T-helper 17 cell (primary cell): ENCODE results near the gene OS9. TPM values are rescaled to one million over a fixed set of nuclear protein-coding genes. Genes with fewer than 3 reads are reported as not detected.
A peak's percentile ranks its signal among the peaks of the same experiment; 100 is the strongest.

Experiments
- ATAC-seq: fragments of 150-1000 bp; cut with Tn5 transposase; 2 replicates; pipeline ENCODE4 v1.10.0; 2021; ENCODE audit warnings: mild to moderate bottlenecking, moderate library complexity
- DNase-seq, 3 donors: peaks; one replicate each; pipeline versions ENCODE4 v3.0.0 to v3.0.0-alpha.2; 2020 to 2021
- H3K9me3 ChIP-seq: one replicate; pipeline ENCODE4 v1.7.0; 2013; ENCODE audit warnings: low read length, mild to moderate bottlenecking; ENCODE audit not compliant: control insufficient read depth, poor library complexity, severe bottlenecking
- H3K27ac Mint-ChIP-seq: one replicate; pipeline ENCODE4 v1.8.0; 2022; ENCODE audit warnings: mild to moderate bottlenecking, moderate library complexity, mixed read lengths
- H3K27me3 Mint-ChIP-seq: one replicate; pipeline ENCODE4 v1.8.0; 2022; ENCODE audit warnings: mixed read lengths
- H3K36me3 Mint-ChIP-seq: one replicate; pipeline ENCODE4 v1.8.0; 2022; ENCODE audit warnings: low read depth, mixed read lengths
- H3K4me1 Mint-ChIP-seq: one replicate; pipeline ENCODE4 v1.8.0; 2022; ENCODE audit warnings: mild to moderate bottlenecking, mixed read lengths
- H3K4me3 Mint-ChIP-seq: one replicate; pipeline ENCODE4 v1.8.0; 2022; ENCODE audit warnings: mild to moderate bottlenecking, moderate library complexity, mixed read lengths
- total RNA-seq, 4 donors: library from RNA in 2 of 4; stranded (reverse) in 2 of 4; gene quantifications; one replicate each; pipeline ENCODE4 v1.2.3 and lab custom pipeline; 2022 to 2026

OS9 gene
- total RNA-seq, 2 donors from 2014 or later, result 138 to 142 TPM

DNA sequence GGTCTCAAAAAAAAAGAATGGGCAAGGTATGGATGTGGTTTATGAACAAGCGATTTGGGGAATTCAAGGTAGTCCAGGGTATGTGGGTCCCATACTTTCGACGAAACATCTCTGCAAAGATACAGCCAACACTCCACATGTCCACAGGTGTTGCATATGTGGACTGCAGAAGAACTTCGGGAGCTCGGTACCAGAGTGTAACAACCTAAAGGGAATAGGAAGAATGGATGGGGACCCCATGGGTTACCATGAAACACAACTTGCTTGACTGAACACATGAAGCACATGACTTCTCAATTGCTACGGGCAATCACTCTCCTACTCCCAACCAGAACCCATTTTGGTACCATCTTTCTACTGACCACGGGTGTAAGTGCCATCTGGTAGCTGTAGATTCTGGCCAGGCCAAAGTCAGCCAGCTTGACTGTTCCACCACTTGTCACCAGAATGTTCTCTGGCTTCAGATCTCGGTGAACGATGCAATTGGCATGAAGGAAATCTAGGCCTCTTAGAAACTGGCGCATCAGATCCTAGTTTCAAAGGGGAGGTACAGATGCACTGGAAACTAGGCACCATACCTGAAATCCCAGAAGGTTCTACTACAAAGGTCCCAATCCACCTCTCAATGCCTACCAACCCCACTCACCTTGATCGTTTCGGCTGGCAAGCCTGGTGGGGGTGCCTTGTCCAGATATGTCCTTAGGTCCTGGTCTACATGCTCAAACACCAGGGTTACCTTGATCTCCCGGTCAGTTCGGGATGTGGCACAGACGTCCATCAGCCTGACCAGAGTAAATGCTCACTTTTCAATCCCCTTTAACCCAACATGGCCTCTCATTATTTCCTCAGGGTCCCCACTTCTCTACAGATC lies 56.9 kb downstream of the OS9 start:
- Mint-ChIP-seq H3K27me3 (no peaks in the 10 kb centered on the region), H3K4me3 (peak overlapping the region; percentile 94), H3K36me3 (no peaks in the 10 kb centered on the region), H3K4me1 (peaks cover 48% of the 10 kb centered on the region), H3K27ac (peak overlapping the region; percentile 96)
- no peaks in the 10 kb centered on the region for H3K9me3 ChIP-seq
- DNase-seq (no peak), ATAC-seq (no peak)

DNA sequence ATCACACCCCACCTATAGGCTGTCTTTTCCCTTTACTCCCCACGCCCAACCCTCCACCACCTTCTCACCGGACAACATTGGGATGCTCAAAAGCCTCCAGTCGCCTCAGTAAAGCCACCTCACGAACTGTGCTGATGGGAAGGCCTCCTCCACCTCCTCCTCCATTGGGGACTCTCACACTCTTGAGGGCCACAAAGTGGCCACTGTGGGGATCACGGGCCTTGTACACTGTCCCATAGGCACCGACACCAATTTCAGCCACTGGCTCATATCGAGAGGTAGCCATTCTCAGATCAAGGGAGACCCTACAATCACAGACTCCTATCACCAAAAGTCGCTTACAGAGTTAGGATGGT lies 57.5 kb downstream of the OS9 start:
- Mint-ChIP-seq H3K4me3 (peak overlapping the region; percentile 94), H3K4me1 (peaks cover 46% of the 10 kb centered on the region), H3K27me3 (no peaks in the 10 kb centered on the region), H3K36me3 (no peaks in the 10 kb centered on the region), H3K27ac (peak overlapping the region; percentile 96)
- DNase-seq (no peak), ATAC-seq (no peak)
- no peaks in the 10 kb centered on the region for H3K9me3 ChIP-seq

DNA sequence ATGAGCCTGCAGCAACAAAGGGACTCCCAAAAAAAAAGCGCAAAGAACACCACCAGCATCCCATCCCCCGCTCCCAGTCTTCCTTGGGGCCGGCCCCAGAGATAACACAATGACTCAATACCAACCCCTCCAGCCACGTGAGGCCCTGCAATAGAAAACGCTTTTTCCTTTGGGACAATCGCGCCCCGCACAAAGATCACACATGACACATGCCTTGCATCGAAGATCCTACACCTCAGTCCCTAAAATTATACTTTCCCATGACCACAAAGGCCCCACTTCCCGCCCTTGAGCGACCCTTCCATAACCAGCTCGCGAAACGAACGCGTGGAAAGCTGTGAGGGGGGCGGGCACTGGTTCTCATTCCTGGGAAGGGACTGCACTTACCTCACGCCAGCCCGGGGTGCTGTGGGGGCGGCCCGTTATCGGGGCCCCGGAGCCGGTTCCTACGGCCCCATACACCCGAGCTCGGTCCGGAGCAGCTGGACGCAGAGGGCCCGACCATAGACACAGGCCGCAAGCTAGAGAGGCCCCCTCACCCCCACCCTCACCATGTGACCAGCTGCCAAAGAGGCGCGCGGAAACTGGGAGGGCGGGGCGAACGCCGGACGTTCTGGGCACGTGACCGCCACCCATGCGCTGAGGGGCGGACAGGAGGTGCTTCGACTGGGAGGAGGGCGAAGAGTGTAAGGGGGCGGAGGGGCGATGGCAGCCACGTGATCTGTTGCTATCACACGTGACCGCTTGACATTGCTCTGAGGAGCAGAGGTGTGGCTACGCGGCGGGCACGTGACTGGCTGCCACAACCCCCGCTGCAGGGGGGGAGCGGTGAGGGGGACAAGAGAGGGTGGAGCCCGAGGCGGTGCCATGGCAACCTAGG lies 58.1 kb downstream of the OS9 start, which contains the start of gene CDK4:
CDK4 (minus strand) TSS at position 523 of the 880 bp plus-strand sequence. CDS start 593 bp downstream, outside the sequence.
- no peaks in the 10 kb centered on the region for H3K36me3 Mint-ChIP-seq
- ATAC-seq (peak; percentile 81), DNase-seq (peak; percentile 97 to 99 (median 98))
- H3K27me3 Mint-ChIP-seq, result no peaks in the 10 kb centered on the region
- peak within 1 kb of the TSS; percentile 96 for H3K27ac Mint-ChIP-seq
- peak within 1 kb of the TSS; percentile 94 for H3K4me3 Mint-ChIP-seq
- peaks cover 49% of the 10 kb centered on the region for H3K4me1 Mint-ChIP-seq
- no peaks in the 10 kb centered on the region for H3K9me3 ChIP-seq

DNA sequence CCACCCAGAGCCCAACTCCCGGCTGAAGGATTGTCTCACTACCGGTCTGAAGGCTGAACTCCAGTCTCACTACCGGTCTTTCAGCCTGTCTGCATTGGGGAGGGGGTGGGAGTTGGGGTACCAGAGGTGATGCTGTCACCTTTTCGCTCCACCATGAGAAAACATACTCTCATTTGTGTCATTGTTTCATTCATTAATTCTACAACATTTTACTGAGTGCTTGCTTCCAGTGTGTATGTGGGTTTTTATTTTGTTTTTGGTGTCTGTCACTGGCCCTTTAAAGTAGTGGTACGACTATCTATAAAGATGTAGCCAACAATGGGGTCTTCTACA lies 58.7 kb downstream of the OS9 start:
- no peaks in the 10 kb centered on the region for H3K36me3 Mint-ChIP-seq

DNA sequence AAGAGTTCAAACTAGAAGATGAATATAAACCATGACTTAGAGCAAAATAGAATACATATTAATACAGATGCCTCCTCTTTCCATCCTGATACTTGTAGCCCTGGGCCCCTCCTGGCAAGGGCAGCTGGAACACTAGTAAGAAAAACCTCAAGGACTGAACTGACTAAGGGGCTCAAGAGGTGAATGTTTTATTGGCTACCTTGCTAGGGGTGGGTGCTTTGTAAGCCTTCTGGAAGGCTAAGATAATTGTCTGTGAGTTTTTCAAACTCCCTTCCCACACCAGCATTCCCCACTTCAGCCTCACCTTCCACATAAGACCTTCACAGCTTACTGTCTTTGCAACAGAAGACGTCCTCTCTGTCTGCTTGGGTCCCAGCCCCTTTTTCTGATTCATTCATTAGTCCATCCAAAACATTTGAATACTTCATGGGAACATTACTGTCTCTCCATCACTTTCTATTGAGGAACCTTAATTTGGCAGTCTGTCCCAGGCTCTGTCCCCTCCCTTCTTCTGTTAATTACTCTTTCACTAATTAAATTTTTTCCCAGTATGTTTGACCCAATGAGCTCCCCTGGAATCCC lies 59.9 kb downstream of the OS9 start:
- Mint-ChIP-seq H3K27ac (peak overlapping the region; percentile 96), H3K4me3 (peak overlapping the region; percentile 93), H3K36me3 (no peaks in the 10 kb centered on the region), H3K27me3 (no peaks in the 10 kb centered on the region), H3K4me1 (peaks cover 53% of the 10 kb centered on the region)
- no peak for DNase-seq
- H3K9me3 ChIP-seq, result no peaks in the 10 kb centered on the region
- no peak for ATAC-seq

More for the DNA sequence above, 58.7 kb downstream of the OS9 start:
- Mint-ChIP-seq H3K4me3 (peak overlapping the region; percentile 94), H3K27ac (peak overlapping the region; percentile 96), H3K4me1 (peaks cover 50% of the 10 kb centered on the region), H3K27me3 (no peaks in the 10 kb centered on the region)
- no peaks in the 10 kb centered on the region for H3K9me3 ChIP-seq
- ATAC-seq, result no peak
- DNase-seq, result no peak

DNA sequence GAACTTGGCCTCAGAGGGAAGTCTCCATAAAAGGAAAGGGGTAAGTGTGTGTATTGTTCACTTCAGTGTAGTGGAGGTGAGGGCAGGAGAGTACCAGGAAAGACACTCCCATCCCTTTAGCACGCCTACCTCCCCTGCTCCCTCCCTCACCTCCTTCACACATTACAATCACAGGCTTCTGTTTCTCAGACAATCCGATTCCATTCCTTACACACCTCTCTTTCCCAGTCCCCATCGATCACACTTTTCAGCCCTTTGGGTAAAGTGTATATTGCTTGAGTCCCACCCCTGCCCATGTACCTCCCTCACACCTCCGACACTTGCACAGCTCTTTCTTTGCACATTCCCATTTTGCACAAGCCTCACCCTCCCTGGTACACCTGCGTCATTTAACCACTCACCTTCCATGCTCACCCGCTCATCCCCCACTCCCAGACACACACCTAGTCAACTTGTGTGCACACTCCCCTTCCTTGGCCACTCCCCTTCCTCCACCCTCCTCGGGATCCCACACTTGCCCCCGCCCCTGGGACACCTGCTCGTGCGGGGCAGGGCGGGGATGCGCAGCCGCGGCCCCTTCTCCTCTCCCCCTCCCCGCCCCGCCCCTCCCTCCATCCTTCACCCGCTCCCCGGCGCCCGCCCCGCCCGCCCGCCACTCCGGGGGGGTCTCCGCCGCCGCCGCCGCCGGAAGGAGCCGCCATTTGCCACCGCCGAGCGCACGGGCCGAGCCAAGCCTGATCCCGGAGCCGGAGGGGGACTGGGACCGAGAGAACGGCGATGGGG lies 60.7 kb downstream of the OS9 start, which contains the start of gene MARCHF9:
MARCHF9 (plus strand) TSS at position 693 of the 783 bp plus-strand sequence. CDS start 426 bp downstream, outside the sequence.
- Mint-ChIP-seq H3K27me3 (no peaks in the 10 kb centered on the region), H3K36me3 (no peaks in the 10 kb centered on the region), H3K4me1 (peaks cover 57% of the 10 kb centered on the region), H3K27ac (peak within 1 kb of the TSS; percentile 96), H3K4me3 (peak within 1 kb of the TSS; percentile 93)
- DNase-seq (peak; percentile 79 to 88 (median 85)), ATAC-seq (peak; percentile 58)
- H3K9me3 ChIP-seq, result no peaks in the 10 kb centered on the region

DNA sequence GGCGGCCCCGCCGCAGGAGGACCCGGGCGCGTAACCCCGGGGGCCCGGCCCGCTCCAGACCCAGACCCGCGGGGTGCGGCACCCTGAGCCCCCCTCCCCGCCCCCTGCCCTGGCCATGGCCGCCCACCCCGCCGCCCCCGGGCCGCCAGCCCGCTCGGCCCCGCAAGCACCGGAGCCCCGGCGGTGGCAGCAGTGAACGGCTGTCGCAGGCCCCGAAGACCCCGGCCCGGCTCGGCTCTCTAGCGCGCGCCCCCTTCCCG lies 61.2 kb downstream of the OS9 start:
- peaks cover 59% of the 10 kb centered on the region for H3K4me1 Mint-ChIP-seq
- H3K9me3 ChIP-seq, result no peaks in the 10 kb centered on the region
- no peak for ATAC-seq
- H3K36me3 Mint-ChIP-seq, result no peaks in the 10 kb centered on the region
- H3K27ac Mint-ChIP-seq, result peak overlapping the region; percentile 96
- no peak for DNase-seq
- peak overlapping the region; percentile 93 for H3K4me3 Mint-ChIP-seq
- no peaks in the 10 kb centered on the region for H3K27me3 Mint-ChIP-seq

DNA sequence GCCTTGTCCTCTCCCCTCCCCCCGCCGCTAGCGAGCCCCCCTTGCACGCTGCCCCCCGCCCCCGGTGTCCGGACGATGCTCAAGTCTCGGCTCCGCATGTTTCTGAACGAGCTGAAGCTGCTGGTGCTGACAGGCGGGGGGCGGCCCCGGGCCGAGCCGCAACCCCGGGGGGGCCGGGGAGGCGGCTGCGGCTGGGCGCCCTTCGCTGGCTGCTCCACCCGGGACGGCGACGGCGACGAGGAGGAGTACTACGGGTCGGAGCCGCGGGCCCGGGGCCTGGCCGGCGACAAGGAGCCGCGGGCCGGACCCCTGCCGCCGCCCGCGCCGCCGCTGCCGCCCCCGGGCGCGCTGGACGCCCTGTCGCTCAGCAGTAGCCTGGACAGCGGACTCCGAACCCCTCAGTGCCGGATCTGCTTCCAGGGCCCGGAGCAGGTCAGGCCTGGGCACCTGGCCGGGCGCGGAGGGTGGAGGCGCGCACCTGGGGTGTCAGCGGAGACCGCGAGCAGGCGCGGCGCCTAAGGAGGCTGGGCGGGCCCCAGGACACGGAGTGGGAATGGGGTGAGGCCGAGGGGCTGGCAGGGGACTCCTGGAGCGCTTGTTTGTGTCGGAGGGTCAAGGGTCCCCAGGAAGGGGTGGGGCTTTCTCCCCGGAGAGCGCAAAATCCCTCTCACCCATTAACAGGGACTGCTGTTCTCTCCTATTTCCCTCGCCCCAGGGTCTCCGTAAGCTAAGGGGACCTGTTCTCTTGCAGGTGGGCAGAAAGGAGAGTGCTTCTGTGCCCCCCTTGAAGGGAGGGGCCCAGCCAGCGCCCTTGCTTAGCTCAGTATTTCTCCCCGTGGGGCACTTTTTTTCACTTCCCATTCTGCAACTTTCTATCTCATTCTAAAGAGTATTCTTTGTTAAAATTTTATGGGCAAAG lies 61.8 kb downstream of the OS9 start:
- H3K9me3 ChIP-seq, result no peaks in the 10 kb centered on the region
- peaks cover 60% of the 10 kb centered on the region for H3K4me1 Mint-ChIP-seq
- no peaks in the 10 kb centered on the region for H3K27me3 Mint-ChIP-seq
- peak overlapping the region; percentile 87 for H3K27ac Mint-ChIP-seq
- H3K4me3 Mint-ChIP-seq, result peak overlapping the region; percentile 92
- no peak for ATAC-seq
- no peaks in the 10 kb centered on the region for H3K36me3 Mint-ChIP-seq
- DNase-seq, result peak; percentile 45 to 48 (median 48)

DNA sequence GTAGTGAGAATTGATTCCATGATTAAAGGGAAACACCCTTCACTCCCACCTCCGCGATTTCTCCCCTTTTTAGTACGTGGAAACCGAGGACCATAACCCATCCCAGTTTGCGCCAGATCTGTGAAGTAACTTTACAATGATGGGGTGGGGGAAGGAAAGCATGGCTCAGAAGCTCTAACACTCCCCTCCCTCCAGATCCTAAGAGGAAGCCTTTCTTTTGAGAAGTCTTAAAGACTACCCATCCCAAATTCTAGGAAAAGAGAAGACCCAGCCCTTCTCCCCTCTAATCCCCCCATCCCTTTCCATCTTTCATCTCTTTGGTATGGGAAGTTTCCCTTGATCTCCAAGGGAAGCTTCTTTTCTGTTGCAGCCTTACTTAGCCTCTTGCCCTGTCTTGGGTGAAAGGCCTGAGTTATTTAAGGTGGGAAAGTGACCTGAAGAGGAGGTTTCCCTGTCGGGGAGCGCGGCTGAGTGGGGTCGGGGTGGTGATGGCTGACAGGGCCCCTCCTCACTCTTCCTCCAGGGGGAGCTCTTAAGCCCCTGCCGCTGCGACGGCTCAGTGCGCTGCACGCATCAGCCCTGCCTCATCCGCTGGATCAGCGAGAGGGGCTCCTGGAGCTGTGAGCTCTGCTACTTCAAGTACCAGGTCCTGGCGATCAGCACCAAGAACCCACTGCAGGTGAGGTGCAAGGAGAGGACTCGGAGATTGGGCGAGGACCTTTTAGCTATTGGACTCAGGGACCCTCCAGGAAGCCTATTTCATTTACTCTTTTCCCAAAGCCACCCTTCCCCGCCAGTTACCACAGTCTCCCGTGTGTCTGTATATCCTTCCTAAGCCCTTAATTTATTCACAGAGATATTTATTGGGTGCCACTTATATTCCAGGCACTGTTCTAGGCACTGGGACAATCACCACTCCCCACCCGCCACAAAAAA lies 62.7 kb downstream of the OS9 start:
- Mint-ChIP-seq H3K27me3 (no peaks in the 10 kb centered on the region), H3K4me1 (peaks cover 58% of the 10 kb centered on the region), H3K27ac (peak overlapping the region; percentile 87), H3K4me3 (peak overlapping the region; percentile 92), H3K36me3 (no peaks in the 10 kb centered on the region)
- DNase-seq (peak; percentile 55 to 67 (median 61)), ATAC-seq (peak; percentile 18)
- H3K9me3 ChIP-seq, result no peaks in the 10 kb centered on the region

DNA sequence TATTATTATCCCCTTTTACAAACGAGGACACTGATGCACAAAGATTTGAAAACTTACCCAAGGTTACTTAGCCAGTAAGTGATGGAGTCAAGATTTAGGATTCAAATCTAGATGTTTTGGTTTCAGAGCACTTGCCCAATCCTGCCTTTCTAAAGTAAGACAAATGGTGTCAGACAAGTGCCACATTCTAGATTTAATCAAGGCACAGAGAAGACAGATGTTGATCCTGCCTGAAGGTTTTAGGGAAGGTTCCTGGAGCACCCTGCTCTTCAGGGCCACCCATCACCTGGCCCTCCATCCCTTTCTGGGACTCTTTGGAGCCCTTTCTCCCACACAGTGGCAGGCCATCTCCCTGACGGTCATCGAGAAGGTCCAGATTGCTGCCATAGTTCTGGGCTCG lies 63.8 kb downstream of the OS9 start:
- peak overlapping the region; percentile 15 for H3K4me3 Mint-ChIP-seq
- no peak for ATAC-seq
- H3K27ac Mint-ChIP-seq, result peak overlapping the region; percentile 71
- H3K4me1 Mint-ChIP-seq, result peaks cover 47% of the 10 kb centered on the region
- DNase-seq, result no peak
- no peaks in the 10 kb centered on the region for H3K9me3 ChIP-seq
- H3K27me3 Mint-ChIP-seq, result no peaks in the 10 kb centered on the region
- no peaks in the 10 kb centered on the region for H3K36me3 Mint-ChIP-seq
